ENCODE data around the gene MSH3.
"Not testable (repeated sequence)": the region's sequence is repeated elsewhere in the genome, so short reads cannot be mapped to it uniquely, and the experiment has no call there.

Gene MSH3

DNA sequence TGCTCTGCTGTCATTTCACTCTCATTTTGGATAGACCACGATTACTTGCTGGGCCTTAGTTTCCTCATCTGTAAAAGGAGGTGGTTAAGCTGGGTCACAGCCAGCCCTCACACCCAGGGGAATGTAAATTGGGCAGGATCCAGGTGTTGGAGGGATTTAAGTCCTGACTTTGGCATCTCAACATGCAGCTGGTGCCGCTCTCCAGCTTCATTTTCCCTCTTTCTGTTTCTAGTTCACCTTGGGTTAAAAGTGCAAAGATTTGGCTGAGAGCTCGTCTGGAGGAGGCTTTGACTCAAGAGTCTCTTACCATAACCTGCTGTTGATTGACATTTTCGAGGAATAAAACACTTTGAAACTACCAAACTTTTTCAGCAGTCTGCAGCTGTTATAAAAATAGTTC lies 144.6 kb downstream of the MSH3 start:
- DNase-seq: no peak

GRCh38 chr5:80799573-80799972 lies 145.1 kb downstream of the MSH3 start:
- DNase-seq: no peak

- DNase-seq: no peak
These were observed 149.9 kb downstream of the MSH3 start for GRCh38 chr5:80804332-80804731.

- no peak for DNase-seq
These were observed 150.6 kb downstream of the MSH3 start for GRCh38 chr5:80805038-80805437.

DNA sequence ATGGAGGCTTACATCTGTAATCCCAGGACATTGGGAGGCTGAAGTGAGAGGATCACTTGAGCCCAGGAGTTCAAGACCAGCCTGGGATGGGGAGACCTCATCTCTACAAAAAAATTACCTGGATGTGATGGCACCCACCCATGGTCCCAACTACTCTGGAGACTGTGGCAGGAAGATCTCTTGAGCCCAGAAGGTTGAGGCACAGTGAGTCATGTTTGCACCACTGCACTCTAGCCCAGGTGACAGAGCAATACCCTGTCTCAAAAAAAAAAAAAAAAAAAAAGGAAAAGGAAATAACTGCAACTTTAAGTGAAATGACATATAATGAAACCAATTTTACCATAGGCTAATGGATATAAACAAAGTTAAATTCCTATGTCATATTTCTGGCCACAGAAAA lies 152.5 kb downstream of the MSH3 start:
- DNase-seq: no peak

DNA sequence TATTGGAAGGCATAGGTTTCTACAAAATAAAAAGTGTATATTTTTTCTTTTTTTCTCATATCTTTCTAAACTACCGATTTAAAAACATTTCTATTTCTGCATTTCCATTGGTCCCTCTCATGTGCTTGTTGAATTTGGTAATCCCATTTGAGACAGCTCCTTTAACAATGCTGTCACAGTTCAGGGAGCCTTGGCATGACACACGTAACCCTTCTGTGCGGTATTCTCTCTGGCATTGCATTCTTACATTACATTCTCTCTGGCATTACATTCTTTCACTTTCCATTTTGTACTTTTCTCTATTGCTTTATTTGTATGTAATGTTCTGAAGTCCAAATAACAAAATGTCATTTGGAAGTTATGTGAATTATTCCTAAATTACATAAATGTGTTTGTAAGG lies 155.0 kb downstream of the MSH3 start:
- DNase-seq: no peak

DNA sequence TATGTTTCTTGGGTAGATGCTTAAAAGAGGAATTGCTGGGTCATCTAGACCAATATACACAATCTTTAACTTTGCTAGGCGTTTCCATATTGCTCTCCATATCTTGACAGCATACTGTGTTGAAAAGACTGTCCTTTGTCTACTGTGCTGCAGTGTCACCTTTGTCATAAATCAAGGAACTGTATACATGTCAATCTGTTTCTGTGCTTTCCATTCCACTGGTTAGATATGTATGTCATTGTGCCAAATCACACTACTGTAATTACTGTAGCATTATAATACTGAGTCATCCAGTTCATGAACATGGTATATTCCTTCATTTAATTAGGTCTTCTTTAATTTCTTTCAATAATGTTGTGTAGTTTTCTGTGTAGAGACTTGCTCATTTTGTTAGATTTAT lies 156.0 kb downstream of the MSH3 start:
- no peak for DNase-seq

DNA sequence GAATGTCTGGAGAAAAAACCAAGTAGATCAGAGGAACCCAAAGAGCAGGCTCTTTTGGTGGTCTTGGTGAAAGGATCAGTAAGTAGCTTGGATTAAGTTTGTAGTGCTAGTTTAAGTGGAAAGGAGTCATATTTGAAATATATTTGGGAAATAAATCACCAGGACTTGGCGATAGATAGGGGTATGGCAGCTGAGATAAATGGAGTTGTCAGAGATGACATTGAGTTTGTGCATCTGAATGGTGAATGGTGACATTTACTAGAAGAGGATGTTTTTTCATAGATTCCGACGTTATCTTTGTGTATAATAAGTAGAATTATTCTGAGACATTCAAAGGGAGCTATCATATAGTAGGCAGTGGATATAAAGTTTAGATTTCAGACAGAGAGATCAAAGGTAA lies 162.1 kb downstream of the MSH3 start:
- no peak for DNase-seq

DNA sequence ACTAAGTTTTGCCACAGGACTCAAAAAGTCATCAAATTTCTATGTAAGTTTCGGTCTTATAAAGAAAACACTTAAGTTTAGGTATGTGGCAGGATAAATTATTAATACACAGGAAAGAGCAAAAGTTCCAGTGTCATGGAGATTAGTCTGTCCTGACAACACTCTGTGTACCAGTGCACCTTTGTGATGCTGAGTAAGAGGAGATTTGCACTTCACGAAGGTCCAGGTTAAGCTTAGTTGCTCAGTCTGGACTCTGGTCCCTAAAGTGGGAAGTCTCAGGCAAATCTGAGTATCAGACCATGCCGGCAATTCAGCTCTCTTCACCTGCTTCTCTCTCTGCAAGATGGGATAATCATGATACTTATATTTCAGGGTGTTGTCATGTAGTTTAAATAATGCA lies 166.2 kb downstream of the MSH3 start:
- DNase-seq: no peak

- no peak for DNase-seq
These were observed 168.2 kb downstream of the MSH3 start for GRCh38 chr5:80822640-80823039.

DNA sequence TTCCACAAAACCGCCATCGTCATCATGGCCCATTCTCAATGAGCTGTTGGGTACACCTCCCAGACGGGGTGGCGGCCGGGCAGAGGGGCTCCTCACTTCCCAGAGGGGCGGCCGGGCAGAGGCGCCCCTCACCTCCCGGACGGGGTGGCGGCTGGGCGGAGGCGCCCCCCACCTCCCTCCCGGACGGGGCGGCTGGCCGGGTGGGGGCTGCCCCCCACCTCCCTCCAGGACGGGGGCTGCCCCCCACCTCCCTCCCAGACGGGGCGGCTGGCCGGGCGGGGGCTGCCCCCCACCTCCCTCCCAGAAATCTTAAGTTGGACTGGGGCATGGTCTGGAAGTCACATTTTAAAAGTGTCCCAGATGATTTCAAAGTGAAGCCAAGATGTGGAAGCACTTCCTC lies 169.7 kb downstream of the MSH3 start:
- not testable (repeated sequence) for DNase-seq

GRCh38 chr5:80825786-80826460 lies 171.5 kb downstream of the MSH3 start:
- no peak for DNase-seq

DNA sequence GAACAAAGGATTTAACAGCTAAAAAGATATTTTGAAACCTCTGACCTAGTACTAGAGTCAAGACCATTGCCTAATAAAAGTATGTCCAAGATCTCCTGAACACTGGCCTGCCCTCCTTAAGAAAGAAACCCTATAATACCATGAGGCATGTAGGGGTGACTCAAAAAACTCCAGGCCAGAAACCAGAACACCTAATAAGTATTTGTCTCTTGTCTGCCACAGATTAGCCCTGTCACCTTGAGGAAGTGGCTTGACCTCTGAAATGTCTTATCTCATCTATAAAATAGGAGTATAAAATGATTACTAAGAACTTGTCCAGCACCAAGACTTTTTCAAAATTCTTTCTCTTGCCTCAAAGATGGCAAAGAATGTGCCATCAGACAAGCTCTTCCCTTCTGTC lies 180.3 kb downstream of the MSH3 start:
- no peak for DNase-seq

GRCh38 chr5:80835128-80835527 lies 180.7 kb downstream of the MSH3 start:
- no peak for DNase-seq

DNA sequence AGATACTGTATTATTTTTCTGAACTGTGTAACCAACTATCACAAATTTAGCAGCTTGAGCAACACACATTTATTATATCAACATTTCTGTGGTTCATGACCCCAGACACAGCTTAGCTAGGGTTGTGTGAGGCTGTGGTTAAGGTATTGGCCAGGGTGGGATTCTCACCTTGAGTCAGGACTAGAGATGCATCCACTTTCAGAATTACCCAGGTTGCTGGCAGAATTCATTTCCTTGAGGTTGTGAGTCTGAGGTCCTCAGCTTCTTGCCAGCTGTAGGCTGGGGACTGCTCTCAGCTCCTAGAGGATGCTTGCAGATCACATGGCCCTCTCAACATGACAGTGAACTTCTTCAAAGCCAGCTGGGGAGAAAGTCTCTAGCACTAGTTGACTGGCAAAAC lies 183.2 kb downstream of the MSH3 start:
- DNase-seq: no peak

GRCh38 chr5:80841026-80841797 lies 186.8 kb downstream of the MSH3 start:
- DNase-seq: not testable (repeated sequence)

- DNase-seq: not testable (repeated sequence)
These were observed 192.0 kb downstream of the MSH3 start for GRCh38 chr5:80846422-80846821.

DNA sequence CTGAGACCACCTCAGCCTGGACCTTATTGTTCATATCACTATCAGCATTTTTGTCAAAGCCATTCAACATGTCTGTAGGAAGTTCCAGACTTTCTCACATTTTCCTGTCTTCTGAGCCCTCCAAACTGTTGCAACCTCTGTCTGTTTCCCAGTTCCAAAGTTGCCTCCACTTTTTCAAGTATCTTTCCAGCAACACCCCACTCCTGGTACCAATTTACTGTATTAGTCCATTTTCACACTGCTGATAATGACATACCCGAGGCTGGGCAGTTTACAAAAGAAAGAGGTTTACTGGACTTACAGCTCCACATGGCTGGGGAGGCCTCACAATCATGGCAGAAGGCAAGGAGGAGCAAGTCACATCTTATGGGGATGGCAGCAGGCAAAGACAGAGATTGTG lies 195.7 kb downstream of the MSH3 start:
- DNase-seq: not testable (repeated sequence)

GRCh38 chr5:80852331-80853245 lies 198.1 kb downstream of the MSH3 start:
- no peak for DNase-seq

DNA sequence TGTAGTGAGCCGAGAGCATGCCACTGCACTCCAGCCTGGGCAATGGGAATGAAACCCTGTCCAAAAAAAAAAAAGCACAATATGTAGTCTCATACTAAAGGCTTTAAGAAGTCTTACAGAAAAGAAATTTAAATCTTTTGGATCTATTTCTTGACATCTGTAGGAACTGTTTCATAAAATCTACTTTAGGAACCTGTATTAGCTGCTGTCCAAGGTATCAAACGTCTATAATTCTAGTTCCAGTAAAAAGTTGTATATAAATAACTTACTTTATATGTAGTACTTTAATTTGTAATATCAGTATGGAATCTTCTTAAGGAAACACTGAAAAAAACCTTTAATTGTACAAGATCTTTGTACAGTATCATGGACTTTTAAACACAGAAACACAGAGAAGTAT lies 199.0 kb downstream of the MSH3 start:
- no peak for DNase-seq

DNA sequence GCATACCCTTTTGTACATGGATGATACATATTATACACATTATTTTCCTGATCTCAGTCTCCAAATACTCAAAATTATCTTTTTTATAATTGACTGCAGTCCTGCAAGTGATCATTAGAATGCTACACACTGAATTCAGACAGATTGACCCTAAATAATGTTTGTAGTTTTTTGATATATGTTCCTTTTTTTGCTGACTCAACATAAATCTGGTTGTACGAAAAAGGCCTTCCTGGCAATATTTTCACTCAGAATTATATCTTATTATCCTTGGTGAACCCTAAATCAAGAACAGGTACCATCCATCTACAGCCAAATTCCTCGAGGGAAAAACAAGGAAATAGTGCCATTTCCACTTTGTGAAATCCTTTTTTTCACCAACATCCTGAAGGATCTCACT lies 200.1 kb downstream of the MSH3 start:
- no peak for DNase-seq

- DNase-seq: no peak
These were observed 206.6 kb downstream of the MSH3 start for GRCh38 chr5:80860924-80861613.

- no peak for DNase-seq
These were observed 209.3 kb downstream of the MSH3 start for GRCh38 chr5:80863708-80864107.

All from SHP77 (cell line).